ENCODE results near the gene PEX1.
"Not testable (repeated sequence)": the region's sequence is repeated elsewhere in the genome, so short reads cannot be mapped to it uniquely, and the experiment has no call there.

Gene PEX1

GRCh38 chr7:92460510-92460909 lies 67.8 kb downstream of the PEX1 start:
- no peak for DNase-seq (ENCODE audit: low read depth)

- DNase-seq (ENCODE audit: low read depth): no peak
Measured at GRCh38 chr7:92460109-92460508, 68.2 kb downstream of the PEX1 start.

GRCh38 chr7:92456236-92456635 lies 72.1 kb downstream of the PEX1 start:
- no peak for DNase-seq (ENCODE audit: low read depth)

GRCh38 chr7:92451645-92452044 lies 76.7 kb downstream of the PEX1 start:
- no peak for DNase-seq (ENCODE audit: low read depth)

- DNase-seq (ENCODE audit: low read depth): peak; percentile 24
Measured at GRCh38 chr7:92448205-92448747, 80.0 kb downstream of the PEX1 start.

GRCh38 chr7:92447345-92448204 lies 80.7 kb downstream of the PEX1 start, which contains the start of gene GATAD1:
Gene GATAD1 (plus strand): TSS chr7:92447482. CDS start chr7:92447730, 248 bp downstream.
- DNase-seq (ENCODE audit: low read depth): peak; percentile 63

- no peak for DNase-seq (ENCODE audit: low read depth)
Measured at GRCh38 chr7:92446869-92447344, 81.4 kb downstream of the PEX1 start.

- DNase-seq (ENCODE audit: low read depth): not testable (repeated sequence)
Measured at GRCh38 chr7:92442720-92443119, 85.6 kb downstream of the PEX1 start.

- DNase-seq (ENCODE audit: low read depth): no peak
Measured at GRCh38 chr7:92437956-92438491, 90.3 kb downstream of the PEX1 start.

Measured in stimulated activated CD8-positive, alpha-beta memory T cell treated with anti-CD3 and anti-CD28 coated beads, Interleukin-15, amount 100 ng/mL, for 1 hour (primary cell).